K562 (cell line): Measurements from ENCODE around the gene ZNF382. TPM values are rescaled to one million over a fixed set of nuclear protein-coding genes. Genes with fewer than 3 reads are reported as not detected.
"Not testable (repeated sequence)": the region's sequence is repeated elsewhere in the genome, so short reads cannot be mapped to it uniquely, and the experiment has no call there.

ENCODE experiments used
- ATAC-seq: fragments of 200-7000 bp; cut with Tn5 transposase; 3 replicates; pipeline ENCODE4 v1.9.1; 2020; ENCODE audit warnings: moderate library complexity
- BruUV-seq: library from RNA; stranded (reverse); fragments of 400-500 nt; replicated peaks from 2 replicates; lab custom pipeline; 2021; lab: Mats Ljungman, UMichigan
- CTCF ChIA-PET: fragments of 300-600 bp; formaldehyde crosslinking; extraction: SDS; loops from one replicate; lab custom pipeline; 2021; ENCODE audit warnings: low intra/inter-chr PET ratio; lab: Yijun Ruan, JAX
- POLR2A ChIA-PET: fragments of 300-600, 350-650 bp; sonication (Branson Sonifier 250); formaldehyde crosslinking; extraction: SDS; loops from one replicate; lab custom pipeline; 2021; ENCODE audit warnings: antibody characterized with exemption, inconsistent platforms; lab: Yijun Ruan, JAX
- DNase-seq, 4 experiments: peaks; one replicate each; pipeline versions ENCODE4 v3.0.0 to v3.0.0-alpha.2; 2011 to 2018; ENCODE audit warnings: low spot score in 3 of 4, mixed read lengths in 3 of 4; ENCODE audit errors: extremely low read depth in 1 of 4
- FAIRE-seq: peaks from 2 replicates; lab custom pipeline; 2011; peaks lifted over from hg19 to GRCh38; lab: Jason Lieb, UNC
- H2AFZ ChIP-seq: 2 replicates; pipeline ENCODE4 v1.6.0; 2011; ENCODE audit warnings: low read depth, low read length, control low read depth, inconsistent platforms
- H3K27ac ChIP-seq: fragments of 200-600 bp; 3 replicates; pipeline ENCODE4 v1.8.0; 2011; ENCODE audit warnings: low read depth, mild to moderate bottlenecking, control low read depth, inconsistent platforms, low read length, moderate library complexity, mixed read lengths; ENCODE audit errors: extremely low read depth
- H3K27me3 ChIP-seq, 2 experiments: fragments of 300-600 bp in 1 of 2; 2 replicates in 1 of 2; 3 replicates in 1 of 2; pipeline versions ENCODE4 v1.6.0 to v1.8.0; 2011; ENCODE audit warnings: inconsistent platforms in 2 of 2, low read length in 2 of 2, mild to moderate bottlenecking in 1 of 2, mixed read lengths in 1 of 2, moderate library complexity in 1 of 2; ENCODE audit not compliant: control insufficient read depth in 2 of 2, insufficient read depth in 2 of 2
- H3K36me3 ChIP-seq: fragments of 300-600 bp; 3 replicates; pipeline ENCODE4 v1.8.0; 2011; ENCODE audit warnings: mild to moderate bottlenecking, low read length, inconsistent platforms; ENCODE audit not compliant: control insufficient read depth, insufficient read depth
- H3K4me1 ChIP-seq, 2 experiments: fragments of 200-600 bp in 1 of 2; replicated peaks in 1 of 2; 2 replicates in 1 of 2; 3 replicates in 1 of 2; pipeline versions ENCODE4 v1.5.1 to v1.8.0; 2011; ENCODE audit warnings: inconsistent platforms in 2 of 2, low read length in 2 of 2, mild to moderate bottlenecking in 1 of 2, mixed read lengths in 1 of 2, moderate library complexity in 1 of 2; ENCODE audit not compliant: control insufficient read depth in 2 of 2, insufficient read depth in 2 of 2
- H3K4me2 ChIP-seq: 2 replicates; pipeline ENCODE4 v1.6.1; 2011; ENCODE audit warnings: low read length, control low read depth, inconsistent platforms, mixed read lengths; ENCODE audit not compliant: insufficient read depth
- H3K4me3 ChIP-seq: fragments of 200-600 bp; sonication (generic), shearing (Covaris generic); 2 replicates; pipeline ENCODE4 v1.5.1; 2016; ENCODE audit warnings: control low read depth, inconsistent platforms
- H3K79me2 ChIP-seq: fragments of 200-600 bp; 3 replicates; pipeline ENCODE4 v1.8.0; 2011; ENCODE audit warnings: low read length, inconsistent platforms; ENCODE audit not compliant: control insufficient read depth, insufficient read depth
- H3K9ac ChIP-seq, 2 experiments: 2 replicates each; pipeline versions ENCODE4 v1.6.0 to v1.6.1; 2011; ENCODE audit warnings: low read depth in 2 of 2, low read length in 2 of 2, control low read depth in 1 of 2, inconsistent platforms in 1 of 2, mild to moderate bottlenecking in 1 of 2, mixed read lengths in 1 of 2; ENCODE audit not compliant: insufficient read depth in 1 of 2
- H3K9me1 ChIP-seq: one replicate; pipeline ENCODE4 v1.6.0; 2011; ENCODE audit warnings: inconsistent platforms, mild to moderate bottlenecking, low read length, moderate library complexity; ENCODE audit not compliant: control insufficient read depth, insufficient read depth
- H3K9me3 ChIP-seq: replicated peaks from 2 replicates; pipeline ENCODE4 v1.5.1; 2011; ENCODE audit warnings: low read depth, low read length, inconsistent platforms; ENCODE audit not compliant: control insufficient read depth, insufficient read depth
- H4K20me1 ChIP-seq: replicated peaks from 2 replicates; pipeline ENCODE4 v1.6.1; 2011; ENCODE audit warnings: low read length, inconsistent platforms, mixed read lengths; ENCODE audit not compliant: control insufficient read depth, insufficient read depth
- ATF3 ChIP-seq, 2 experiments: fragments of 450-650 bp in 1 of 2; sonication (generic) in 1 of 2; formaldehyde crosslinking in 1 of 2; IDR thresholded peaks in 1 of 2; conservative IDR thresholded peaks in 1 of 2; 2 replicates each; pipeline versions ENCODE4 v1.6.1 to v1.8.1; 2016 to 2023; ENCODE audit warnings: mild to moderate bottlenecking in 2 of 2, moderate library complexity in 2 of 2, inconsistent platforms in 1 of 2, missing genetic modification reagents in 1 of 2
- CEBPG ChIP-seq, 3 experiments: fragments of 200-800 bp in 1 of 3; sonication (Bioruptor generic) in 1 of 3; sonication (generic) in 1 of 3; formaldehyde crosslinking in 1 of 3; IDR thresholded peaks in 2 of 3; conservative IDR thresholded peaks in 1 of 3; 2 replicates each; pipeline versions ENCODE4 v1.6.1 to v1.8.0; 2016 to 2022; ENCODE audit warnings: missing compliant biosample characterization in 2 of 3, missing genetic modification characterization in 2 of 3, mild to moderate bottlenecking in 1 of 3, missing genetic modification reagents in 1 of 3
- ZNF699 ChIP-seq: fragments of 250-450 bp; sonication (Bioruptor Pico); IDR thresholded peaks from 2 replicates; pipeline ENCODE4 v1.8.0; 2021; ENCODE audit warnings: mild to moderate bottlenecking, moderate library complexity; ENCODE audit not compliant: insufficient replicate concordance
- ZNF76 ChIP-seq: fragments of 250-450 bp; sonication (Bioruptor Pico); IDR thresholded peaks from 2 replicates; pipeline ENCODE4 v1.4.0; 2020; ENCODE audit warnings: mild to moderate bottlenecking, moderate library complexity, borderline replicate concordance
- ZNF764 ChIP-seq: fragments of 250-450 bp; sonication (Bioruptor Pico); IDR thresholded peaks from 2 replicates; pipeline ENCODE4 v1.4.0; 2020; ENCODE audit warnings: low read depth, mild to moderate bottlenecking, moderate library complexity
- WGBS: fragments of 100-300 bp; shearing (Covaris generic); methylation state at CpG from one replicate; pipeline ENCODE4 v1.1.6; 2016; ENCODE audit warnings: low coverage, mixed read lengths; ENCODE audit not compliant: insufficient coverage; ENCODE audit errors: missing lambda C conversion rate; 5-methylcytosine and 5-hydroxymethylcytosine counted together
- in situ Hi-C: fragments of 300-500 bp; cut with MboI; formaldehyde crosslinking; loops from 4 replicates; pipeline ENCODE4 v1.15.0; 2018; ENCODE audit warnings: inconsistent platforms, mixed read lengths
- intact Hi-C: fragments of 100-400 bp; cut with micrococcal nuclease; formaldehyde crosslinking; loops from 2 replicates; pipeline ENCODE4 v1.14.2; 2022
- polyA plus RNA-seq, 8 experiments: library from polyadenylated mRNA; depleted of rRNA in 4 of 8; stranded (reverse) in 5 of 8; unstranded in 3 of 8; fragments of >200 nt; fragmentation: Nextera tagmentation in 2 of 8; fragmentation: Illumina TruSeq in 1 of 8; extraction: Ambion mirVana in 2 of 8; extraction: Trizol in 1 of 8; gene quantifications; 2 replicates each; pipeline versions ENCODE4 v1.2.1 to v1.2.3, GENCODE V29; 2011 to 2014; ENCODE audit warnings: inconsistent platforms in 1 of 8, missing spikeins in 1 of 8
- total RNA-seq, 7 experiments: library from RNA; depleted of rRNA in 6 of 7; stranded (reverse); fragments of >200 nt in 6 of 7; fragmentation: Illumina TruSeq in 2 of 7; extraction: Trizol in 2 of 7; gene quantifications; 2 replicates each; pipeline versions ENCODE4 v1.2.1 to v1.2.3, GENCODE V29; 2011 to 2021; ENCODE audit warnings: low replicate concordance in 1 of 7
- TF ChIP-seq, protein P1 (sequence below): IDR thresholded peaks from 2 replicates; pipeline ENCODE4 v1.6.1; 2011; ENCODE audit not compliant: insufficient read length; ENCODE audit errors: extremely low read depth

Gene ZNF382
- total and polyA plus RNA-seq, 9 of the 15 experiments (the other 6 are each of a cell fraction or from before 2014, with no cell fraction given), result 0.04 to 0.27 (median 0.16) TPM; not detected in 5

GRCh38 chr19:36579255-36579654 is 25.9 kb upstream of the ZNF382 start:
- Histone ChIP-seq H3K27me3 (no peaks in the 10 kb centered on the region), H2AFZ (no peak overlapping the region), H3K9me1 (no peaks in the 10 kb centered on the region), H3K79me2 (peaks cover 9% of the 10 kb centered on the region), H3K36me3 (peaks cover 35% of the 10 kb centered on the region), H3K9ac (no peak overlapping the region), H4K20me1 (no peaks in the 10 kb centered on the region), H3K4me1 (peaks cover 0 to 3% of the 10 kb centered on the region in 2 experiments; a peak in 2 of 5 replicates), H3K9me3 (peaks cover 2% of the 10 kb centered on the region; the same call in 1 of the 2 replicates), H3K27ac (no peak overlapping the region), H3K4me3 (no peak overlapping the region), H3K4me2 (no peak overlapping the region)
- no peak for ATAC-seq
- TF ChIP-seq ZNF76 (CRISPR knock-in tag), result no peak
- TF ChIP-seq CEBPG (CRISPR knock-in tag; IDR thresholded peaks at IDR 0.05), result no peak
- peak in 1 of 2 experiments; percentile 57; a peak in 2 of 4 replicates for TF ChIP-seq CEBPG (tag; conservative IDR thresholded peaks at IDR 0.05 in 1 of 2, IDR thresholded peaks at IDR 0.05 in 1 of 2)
- peak; percentile 55 for TF ChIP-seq ATF3 (IDR thresholded peaks at IDR 0.05)
- no peak for TF ChIP-seq ATF3 (CRISPR knock-in tag; conservative IDR thresholded peaks at IDR 0.05)
- TF ChIP-seq ZNF764 (CRISPR knock-in tag), result no peak
- TF ChIP-seq, protein P1, sequence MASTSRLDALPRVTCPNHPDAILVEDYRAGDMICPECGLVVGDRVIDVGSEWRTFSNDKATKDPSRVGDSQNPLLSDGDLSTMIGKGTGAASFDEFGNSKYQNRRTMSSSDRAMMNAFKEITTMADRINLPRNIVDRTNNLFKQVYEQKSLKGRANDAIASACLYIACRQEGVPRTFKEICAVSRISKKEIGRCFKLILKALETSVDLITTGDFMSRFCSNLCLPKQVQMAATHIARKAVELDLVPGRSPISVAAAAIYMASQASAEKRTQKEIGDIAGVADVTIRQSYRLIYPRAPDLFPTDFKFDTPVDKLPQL, result no peak
- TF ChIP-seq ZNF699 (CRISPR knock-in tag), result no peak
- in situ Hi-C loops, result no loop called here
- TSS peak; percentile 2 for BruUV-seq
- POLR2A ChIA-PET, result no interaction called here
- CTCF ChIA-PET, result no interaction called here
- no peak for FAIRE-seq
- DNase-seq, result no peak
- intact Hi-C loops, result no loop called here

- in situ Hi-C loops, POLR2A ChIA-PET: not testable (repeated sequence)
These were observed 2.4 kb upstream of the ZNF382 start for GRCh38 chr19:36602681-36603080.

More at GRCh38 chr19:36602681-36603080, 2.4 kb upstream of the ZNF382 start:
- BruUV-seq, H3K27ac ChIP-seq, FAIRE-seq, H3K4me3 ChIP-seq, H3K9me1 ChIP-seq, H3K9me3 ChIP-seq, H2AFZ ChIP-seq, ATAC-seq, H4K20me1 ChIP-seq, H3K36me3 ChIP-seq, H3K4me1 ChIP-seq, intact Hi-C loops, H3K27me3 ChIP-seq, H3K79me2 ChIP-seq, CTCF ChIA-PET, H3K4me2 ChIP-seq, DNase-seq, H3K9ac ChIP-seq: not testable (repeated sequence)
- WGBS, result 2% methylated on average over 7 of the region's 10 CpGs
